Osteocyte (in vitro differentiated cells): ENCODE data around the gene CALM1. TPM values are rescaled to one million over a fixed set of nuclear protein-coding genes. Genes with fewer than 3 reads are reported as not detected.

ENCODE experiments used
- DNase-seq: peaks from one replicate; pipeline ENCODE4 v3.0.0; 2021; ENCODE audit warnings: mixed read lengths; ENCODE audit not compliant: unreplicated experiment; ENCODE audit errors: extremely low spot score
- H3K27ac Mint-ChIP-seq: one replicate; pipeline ENCODE4 v1.8.0; 2021; ENCODE audit warnings: mild to moderate bottlenecking, mixed read lengths; ENCODE audit not compliant: unreplicated experiment
- H3K27me3 Mint-ChIP-seq: one replicate; pipeline ENCODE4 v1.8.0; 2021; ENCODE audit warnings: mixed read lengths; ENCODE audit not compliant: unreplicated experiment
- H3K36me3 Mint-ChIP-seq: one replicate; pipeline ENCODE4 v1.8.0; 2021; ENCODE audit warnings: mixed read lengths; ENCODE audit not compliant: unreplicated experiment
- H3K4me1 Mint-ChIP-seq: one replicate; pipeline ENCODE4 v1.8.0; 2021; ENCODE audit warnings: mixed read lengths; ENCODE audit not compliant: unreplicated experiment
- H3K4me3 Mint-ChIP-seq: one replicate; pipeline ENCODE4 v1.8.0; 2021; ENCODE audit warnings: mild to moderate bottlenecking, moderate library complexity, mixed read lengths; ENCODE audit not compliant: unreplicated experiment
- H3K9me3 Mint-ChIP-seq: one replicate; pipeline ENCODE4 v1.8.0; 2021; ENCODE audit warnings: mixed read lengths; ENCODE audit not compliant: unreplicated experiment
- total RNA-seq: library from RNA; stranded (reverse); gene quantifications from 2 replicates; pipeline ENCODE4 v1.2.1, GENCODE V29; 2021
- TF ChIP-seq, protein P1 (sequence below): fragments of 200-600 bp; sonication (generic); IDR thresholded peaks from 2 replicates; pipeline ENCODE4 v1.5.0; 2021; ENCODE audit warnings: antibody characterized with exemption, mild to moderate bottlenecking, moderate library complexity

Gene CALM1
- total RNA-seq, 1 donor from 2014 or later: 199 TPM

DNA sequence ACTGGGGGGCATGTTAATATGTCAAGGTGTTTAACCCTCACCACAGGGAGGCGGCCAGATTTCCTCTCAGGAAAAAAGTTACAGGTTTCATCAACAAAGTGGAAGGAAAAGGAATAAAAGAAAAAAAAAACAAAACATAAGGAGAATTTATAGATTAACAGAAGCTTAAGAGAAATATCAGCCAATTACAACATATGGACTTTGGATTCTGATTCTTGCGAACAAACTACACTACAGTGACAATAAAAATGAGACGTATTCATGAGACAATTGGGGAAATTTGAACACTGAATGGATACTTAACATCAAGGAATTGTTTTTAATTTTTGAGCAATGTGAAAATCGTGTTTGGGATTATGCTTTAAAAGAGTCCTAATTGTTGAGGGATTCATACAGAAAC lies 60.4 kb downstream of the CALM1 start:
- no peak overlapping the region for H3K4me3 Mint-ChIP-seq

More for the DNA sequence above, 60.4 kb downstream of the CALM1 start:
- no peak for DNase-seq
- Mint-ChIP-seq H3K9me3 (no peaks in the 10 kb centered on the region), H3K36me3 (no peaks in the 10 kb centered on the region), H3K27me3 (peaks cover 22% of the 10 kb centered on the region), H3K27ac (no peak overlapping the region), H3K4me1 (no peaks in the 10 kb centered on the region)
- TF ChIP-seq, protein P1, sequence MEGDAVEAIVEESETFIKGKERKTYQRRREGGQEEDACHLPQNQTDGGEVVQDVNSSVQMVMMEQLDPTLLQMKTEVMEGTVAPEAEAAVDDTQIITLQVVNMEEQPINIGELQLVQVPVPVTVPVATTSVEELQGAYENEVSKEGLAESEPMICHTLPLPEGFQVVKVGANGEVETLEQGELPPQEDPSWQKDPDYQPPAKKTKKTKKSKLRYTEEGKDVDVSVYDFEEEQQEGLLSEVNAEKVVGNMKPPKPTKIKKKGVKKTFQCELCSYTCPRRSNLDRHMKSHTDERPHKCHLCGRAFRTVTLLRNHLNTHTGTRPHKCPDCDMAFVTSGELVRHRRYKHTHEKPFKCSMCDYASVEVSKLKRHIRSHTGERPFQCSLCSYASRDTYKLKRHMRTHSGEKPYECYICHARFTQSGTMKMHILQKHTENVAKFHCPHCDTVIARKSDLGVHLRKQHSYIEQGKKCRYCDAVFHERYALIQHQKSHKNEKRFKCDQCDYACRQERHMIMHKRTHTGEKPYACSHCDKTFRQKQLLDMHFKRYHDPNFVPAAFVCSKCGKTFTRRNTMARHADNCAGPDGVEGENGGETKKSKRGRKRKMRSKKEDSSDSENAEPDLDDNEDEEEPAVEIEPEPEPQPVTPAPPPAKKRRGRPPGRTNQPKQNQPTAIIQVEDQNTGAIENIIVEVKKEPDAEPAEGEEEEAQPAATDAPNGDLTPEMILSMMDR: no peak

Other genes starting within 250 kb of the CALM1 start
- 92.5 and 104 TPM in 2 replicates for gene PSMC1, start 140.5 kb upstream of the CALM1 start, total RNA-seq
- 23.2 and 25.2 TPM in 2 replicates for gene NRDE2, start 65.1 kb upstream of the CALM1 start, total RNA-seq